Left lung (tissue), 10 donors: ENCODE data around the gene EGFL7. TPM values are rescaled to one million over a fixed set of nuclear protein-coding genes. Genes with fewer than 3 reads are reported as not detected.
A peak's percentile ranks its signal among the peaks of the same experiment; 100 is the strongest.

Experiments
- ATAC-seq: fragments of 200-7000 bp; cut with Tn5 transposase; one replicate; pipeline ENCODE4 v1.9.1; 2020; ENCODE audit warnings: moderate library complexity
- DNase-seq, 4 donors: peaks; one replicate each; pipeline ENCODE4 v3.0.0-alpha.2; 2013 to 2020
- H3K27ac ChIP-seq, 2 donors: fragments of 200-600 bp; sonication (generic) in 1 of 2; one replicate each; pipeline versions ENCODE4 v1.5.0 to v1.8.0; 2020 to 2021
- H3K27me3 ChIP-seq, 2 donors: fragments of 200-600 bp; sonication (generic) in 1 of 2; one replicate each; pipeline versions ENCODE4 v1.5.0 to v1.8.0; 2020 to 2021
- H3K36me3 ChIP-seq, 2 donors: fragments of 200-600 bp; sonication (generic) in 1 of 2; one replicate each; pipeline versions ENCODE4 v1.5.0 to v1.8.0; 2020 to 2021
- H3K4me1 ChIP-seq, 2 donors: fragments of 200-600 bp; one replicate each; pipeline ENCODE4 v1.8.0; 2021
- H3K4me3 ChIP-seq, 2 donors: fragments of 200-600 bp; sonication (generic) in 1 of 2; one replicate each; pipeline versions ENCODE4 v1.5.0 to v1.8.0; 2020 to 2021; ENCODE audit warnings: mild to moderate bottlenecking in 1 of 2
- H3K9me3 ChIP-seq, 2 donors: fragments of 200-600 bp; sonication (generic) in 1 of 2; one replicate each; pipeline versions ENCODE4 v1.5.0 to v1.8.0; 2020 to 2021
- CTCF ChIP-seq, 2 donors: fragments of 200-600 bp; sonication (generic) in 1 of 2; IDR thresholded peaks; one replicate each; pipeline versions ENCODE4 v1.5.0 to v1.8.0; 2021; ENCODE audit warnings: antibody characterized with exemption in 2 of 2
- intact Hi-C, 2 donors: fragments of 100-400 bp; cut with DNase I; formaldehyde crosslinking; loops; one replicate each; pipeline versions ENCODE4 v1.11.2 to v1.14.2; 2022
- polyA plus RNA-seq, 6 donors: library from polyadenylated mRNA; unstranded; fragments of 120-200 nt; gene quantifications; one replicate each; pipeline ENCODE4 v1.2.1, GENCODE V29; 2013; ENCODE audit not compliant: insufficient read length in 6 of 6
- total RNA-seq, 2 donors: library from RNA; stranded (reverse); fragmentation: NEBNext Ultra II Directional; extraction: Animal tissue kit (Norgen Biotek cat#: 25700); gene quantifications; one replicate each; pipeline ENCODE4 v1.2.1, GENCODE V29; 2021
- donor health status: DM: no; HTN: yes; CAD: no.
- donor health status: DM: no; HTN: no; CAD: no.

EGFL7 gene
- total and polyA plus RNA-seq, 8 donors = 65.7 to 165 (median 101) TPM

GRCh38 chr9:136627703-136628102 is 35.0 kb upstream of the EGFL7 start:
- Histone ChIP-seq H3K27me3 (peaks cover 0 to 26% of the 10 kb centered on the region in 2 donors), H3K4me1 (peaks cover 29 to 67% of the 10 kb centered on the region in 2 donors), H3K4me3 (no peak overlapping the region), H3K27ac (no peak overlapping the region), H3K36me3 (no peaks in the 10 kb centered on the region), H3K9me3 (no peaks in the 10 kb centered on the region)
- intact Hi-C loops = loop anchor here in 1 of 2 donors (5.0 kb wide), 1 partner anchor 140 kb away; no protein-coding TSS in a partner anchor
- ATAC-seq (no peak), DNase-seq (no peak)
- no peak for TF ChIP-seq CTCF (IDR thresholded peaks at IDR 0.05)

- DNase-seq (no peak), ATAC-seq (no peak)
- Histone ChIP-seq H3K4me3 (no peak overlapping the region), H3K27ac (no peak overlapping the region), H3K9me3 (no peaks in the 10 kb centered on the region), H3K27me3 (peaks cover 0 to 26% of the 10 kb centered on the region in 2 donors), H3K4me1 (peaks cover 29 to 67% of the 10 kb centered on the region in 2 donors), H3K36me3 (no peaks in the 10 kb centered on the region)
- intact Hi-C loops = loop anchor here in 1 of 2 donors (5.0 kb wide), 1 partner anchor 141 kb away; no protein-coding TSS in a partner anchor
- no peak for TF ChIP-seq CTCF (IDR thresholded peaks at IDR 0.05)
Observed at GRCh38 chr9:136628268-136628667, 34.4 kb upstream of the EGFL7 start.

DNA sequence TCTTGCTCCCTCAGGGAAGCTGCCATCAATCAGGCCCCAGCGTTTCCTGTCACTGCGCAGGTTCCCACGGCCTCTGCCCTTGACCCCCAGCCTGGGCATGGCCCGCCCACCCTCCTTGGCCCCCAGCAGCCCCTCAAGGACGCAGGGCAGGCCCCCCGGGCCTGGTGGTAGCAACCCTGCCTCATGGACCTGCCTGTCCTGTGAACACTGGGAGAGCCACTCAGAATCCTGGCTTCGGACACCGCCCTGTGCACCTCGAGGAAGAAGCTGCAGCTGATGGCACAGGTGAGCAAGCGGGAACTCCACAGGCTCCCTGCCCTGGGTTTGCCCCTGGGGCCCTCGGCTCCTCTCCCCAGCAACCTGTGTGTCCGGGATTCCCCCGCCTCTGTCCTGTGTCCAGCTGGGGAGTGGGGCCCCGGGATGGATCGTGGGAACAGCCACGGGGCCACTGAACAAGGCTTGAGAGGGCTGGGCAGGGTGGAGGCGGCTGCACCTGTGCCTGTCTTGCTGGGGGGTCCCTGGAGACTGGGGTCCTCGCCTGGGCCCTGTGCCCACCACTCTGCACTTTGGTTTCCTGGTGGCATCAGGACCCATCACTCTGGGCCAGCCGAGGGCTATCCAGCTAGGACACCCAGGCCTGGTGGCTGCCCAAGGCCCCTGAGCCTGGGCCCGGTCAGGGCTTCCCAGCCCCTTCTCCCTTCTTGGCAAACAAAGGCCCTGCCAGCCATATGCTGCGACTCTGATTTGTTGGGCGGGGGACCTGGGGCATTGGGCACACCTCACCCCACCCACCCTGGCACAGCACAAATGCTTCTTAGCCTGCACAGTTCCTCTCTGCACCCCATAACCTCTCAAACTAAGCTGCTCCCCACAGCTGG is 33.5 kb upstream of the EGFL7 start:
- intact Hi-C loops = loop anchor here in 1 of 2 donors (5.0 kb wide), 1 partner anchor 142 kb away; no protein-coding TSS in a partner anchor
- H3K4me3 ChIP-seq = no peak overlapping the region
- DNase-seq = peak in 1 of 4 donors; percentile 67
- H3K27me3 ChIP-seq = peaks cover 0 to 26% of the 10 kb centered on the region in 2 donors
- no peak for TF ChIP-seq CTCF (IDR thresholded peaks at IDR 0.05)
- H3K9me3 ChIP-seq = no peaks in the 10 kb centered on the region
- H3K4me1 ChIP-seq = peaks cover 22 to 59% of the 10 kb centered on the region in 2 donors
- H3K27ac ChIP-seq = no peak overlapping the region
- no peak for ATAC-seq
- H3K36me3 ChIP-seq = no peaks in the 10 kb centered on the region

GRCh38 chr9:136629879-136630661 is 32.6 kb upstream of the EGFL7 start:
- H3K27ac ChIP-seq = no peak overlapping the region
- no peaks in the 10 kb centered on the region for H3K9me3 ChIP-seq
- intact Hi-C loops = loop anchor here (2.0 to 5.0 kb wide), 2 partner anchors 141 to 143 kb away; no protein-coding TSS in a partner anchor
- no peaks in the 10 kb centered on the region for H3K36me3 ChIP-seq
- H3K4me3 ChIP-seq = no peak overlapping the region
- DNase-seq = peak in 2 of 4 donors; percentile 71 to 92
- peaks cover 13 to 51% of the 10 kb centered on the region in 2 donors for H3K4me1 ChIP-seq
- peak; percentile 74 for ATAC-seq
- peaks cover 0 to 26% of the 10 kb centered on the region in 2 donors for H3K27me3 ChIP-seq
- peak; percentile 35 to 60 for TF ChIP-seq CTCF (IDR thresholded peaks at IDR 0.05)
